IPS-NIHi7 (cell line): ENCODE results near the gene BCS1L.

Experiments
- DNase-seq: peaks from one replicate; pipeline ENCODE4 v3.0.0; 2012; ENCODE audit warnings: mixed read lengths; ENCODE audit errors: extremely low spot score

The BCS1L gene

DNA sequence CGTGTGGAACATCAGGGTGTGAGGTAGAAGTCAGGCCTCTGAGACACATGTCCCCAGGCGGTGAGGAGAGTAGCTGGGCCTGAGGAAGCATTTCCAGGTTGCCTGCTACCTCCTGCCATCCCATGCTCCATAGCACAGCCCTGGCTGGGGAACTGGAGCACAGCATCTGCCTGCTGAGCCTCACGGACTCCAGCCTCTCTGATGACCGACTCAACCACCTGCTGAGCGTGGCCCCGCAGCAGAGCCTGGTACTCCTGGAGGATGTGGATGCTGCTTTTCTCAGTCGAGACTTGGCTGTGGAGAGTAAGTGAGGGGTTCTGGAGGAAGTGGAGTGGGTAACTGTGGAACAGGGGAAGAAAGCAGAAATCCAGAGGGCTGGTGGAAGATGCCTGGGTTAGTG lies 2.9 kb downstream of the BCS1L start:
- DNase-seq = no peak

DNA sequence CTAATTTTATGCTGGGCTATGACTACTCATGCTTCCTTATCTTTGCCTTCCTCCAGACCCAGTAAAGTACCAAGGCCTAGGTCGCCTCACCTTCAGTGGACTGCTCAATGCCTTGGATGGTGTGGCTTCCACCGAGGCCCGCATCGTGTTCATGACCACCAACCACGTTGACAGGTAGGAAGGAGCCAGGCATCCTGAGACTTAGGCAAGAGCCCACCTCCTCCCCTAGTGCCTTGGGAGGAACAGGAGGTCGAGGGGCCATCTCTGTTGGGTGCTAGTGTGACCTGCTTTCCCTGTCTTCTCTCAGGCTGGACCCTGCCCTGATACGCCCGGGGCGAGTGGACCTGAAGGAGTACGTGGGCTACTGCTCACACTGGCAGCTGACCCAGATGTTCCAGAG lies 3.3 kb downstream of the BCS1L start:
- no peak for DNase-seq

DNA sequence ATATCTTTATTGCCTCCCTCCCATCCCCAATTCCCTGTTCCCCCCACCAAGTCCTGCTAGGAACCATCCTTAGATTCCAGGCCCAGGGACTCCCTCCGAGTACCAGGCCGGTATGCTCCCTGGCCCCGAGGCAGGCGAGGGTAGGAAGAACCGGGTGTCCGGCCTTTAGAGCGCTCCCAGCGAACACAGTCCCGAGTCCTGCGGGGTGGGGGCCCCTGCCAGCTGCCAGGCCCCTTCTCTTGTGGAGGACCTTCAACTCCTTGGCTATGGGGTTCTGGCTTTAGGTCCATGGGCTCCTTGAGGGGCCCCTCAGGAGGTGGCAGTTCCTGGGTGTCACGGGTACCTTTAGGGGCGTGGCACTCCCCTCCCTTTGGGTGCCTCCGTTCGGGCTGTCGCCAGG lies 4.4 kb downstream of the BCS1L start:
- no peak for DNase-seq

DNA sequence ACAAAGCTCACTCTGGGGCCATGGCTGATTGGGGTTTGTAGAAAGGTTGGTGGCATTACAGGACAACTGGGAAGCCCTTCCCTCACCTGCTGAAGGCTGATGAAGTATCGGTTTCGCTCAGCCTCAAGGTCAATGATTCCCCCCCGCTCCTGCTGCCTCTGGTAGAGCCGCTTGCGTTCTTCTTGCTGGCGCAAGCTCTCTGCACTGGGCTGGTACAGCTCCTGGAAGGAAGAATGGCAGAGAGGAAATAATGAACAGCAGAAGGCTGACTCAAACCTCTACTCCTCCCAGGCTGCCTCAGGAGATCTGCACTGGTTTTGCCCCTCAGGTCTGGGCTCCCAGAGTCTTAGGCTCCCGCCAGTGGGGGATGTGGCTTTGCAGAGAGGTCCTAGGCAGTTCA lies 5.2 kb downstream of the BCS1L start:
- no peak for DNase-seq

DNA sequence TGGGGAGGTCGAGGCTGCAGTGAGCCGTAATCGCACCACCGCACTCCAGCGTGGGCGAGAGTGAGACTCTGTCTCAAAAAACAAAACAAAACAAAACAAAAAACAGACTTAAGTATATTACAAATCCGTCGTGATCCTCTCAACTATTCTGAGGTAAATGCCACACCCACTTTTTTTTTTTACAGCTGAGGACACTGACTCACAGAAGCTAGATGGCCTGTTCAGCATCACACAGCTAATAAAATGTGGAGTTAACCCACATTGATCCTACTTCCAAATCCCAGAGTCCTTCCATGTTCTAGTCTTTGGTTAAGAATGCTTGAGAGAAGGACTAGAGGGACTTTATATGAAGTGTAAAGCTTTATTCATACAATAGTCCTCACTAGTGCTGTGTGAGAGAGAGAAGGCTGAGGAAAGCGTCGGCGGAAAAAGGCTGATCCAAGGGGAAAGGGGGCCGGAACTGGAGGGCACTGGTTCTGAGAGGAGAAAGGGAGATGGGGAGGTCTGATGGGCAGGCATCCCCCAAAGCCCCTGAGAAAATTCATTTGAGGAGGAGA lies 11.7 kb downstream of the BCS1L start:
- DNase-seq = no peak

DNA sequence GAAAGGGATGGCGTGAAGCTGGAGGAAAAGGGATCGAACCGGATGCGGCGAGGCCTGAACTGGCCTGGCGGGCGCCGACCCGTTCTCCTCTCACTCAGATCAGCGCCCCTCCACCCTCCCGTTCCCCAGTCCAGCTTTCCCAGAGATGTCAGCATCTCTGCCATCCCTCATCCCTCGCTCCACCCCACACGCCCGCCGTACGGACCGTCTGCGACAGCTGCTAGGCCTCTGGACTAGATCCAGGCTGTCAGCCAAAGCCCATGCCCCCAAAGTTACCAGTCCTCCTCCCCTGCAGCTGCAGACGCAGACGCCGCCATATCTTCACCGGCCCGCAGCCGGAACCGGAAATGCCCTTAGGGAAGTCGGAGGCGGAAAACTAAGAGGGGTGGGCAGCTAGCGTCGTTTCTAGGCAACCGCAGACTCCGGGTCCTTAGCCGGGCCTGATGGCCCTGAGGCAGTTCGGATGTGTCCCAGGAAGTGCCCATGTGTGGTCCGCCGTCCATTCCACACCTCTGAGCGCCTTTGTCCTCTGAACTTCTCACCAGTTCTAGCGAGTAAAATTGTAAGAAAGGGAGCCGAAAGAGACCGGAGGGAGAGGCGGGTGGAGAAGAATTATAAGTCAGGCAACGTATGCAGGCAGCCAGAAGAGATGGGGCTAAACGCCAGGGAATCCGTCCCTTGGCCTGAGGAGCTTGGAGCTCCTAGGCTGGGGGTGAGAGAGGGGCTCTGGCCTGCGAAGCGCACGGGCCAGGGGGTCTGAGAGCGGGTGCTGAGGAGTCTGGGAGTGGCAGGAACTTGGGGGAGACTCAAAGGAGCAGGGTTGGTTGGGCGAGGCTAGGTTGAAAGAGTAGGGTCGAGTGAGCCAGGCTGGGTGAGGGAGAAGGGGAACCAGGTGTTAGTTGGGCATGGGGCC lies 12.4 kb downstream of the BCS1L start, which contains the start of the genes RNF25 and STK36:
RNF25 (minus strand) TSS at position 349 of the 913 bp plus-strand sequence; CDS start at position 317, 32 bp downstream.
STK36 (plus strand) TSS at position 433 of the 913 bp plus-strand sequence. CDS start 744 bp downstream, outside the sequence.
- DNase-seq = peak; percentile 97

DNA sequence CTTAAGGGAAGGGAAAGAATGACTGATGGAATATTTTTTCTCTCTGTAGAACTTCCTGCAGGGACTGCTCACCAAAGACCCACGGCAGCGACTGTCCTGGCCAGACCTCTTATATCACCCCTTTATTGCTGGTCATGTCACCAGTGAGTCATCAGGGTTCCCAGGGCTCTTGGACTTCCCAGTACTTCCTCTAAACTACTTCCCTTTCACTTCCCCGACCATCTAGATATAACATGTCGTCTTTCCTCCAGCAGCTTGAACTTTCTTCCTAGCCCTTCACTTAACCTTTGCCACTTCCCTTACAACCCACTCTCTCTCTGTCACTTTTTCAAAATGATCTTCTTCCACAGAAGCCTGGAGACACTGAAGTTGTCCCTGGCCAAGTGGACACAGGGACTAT lies 19.6 kb downstream of the BCS1L start:
- no peak for DNase-seq

DNA sequence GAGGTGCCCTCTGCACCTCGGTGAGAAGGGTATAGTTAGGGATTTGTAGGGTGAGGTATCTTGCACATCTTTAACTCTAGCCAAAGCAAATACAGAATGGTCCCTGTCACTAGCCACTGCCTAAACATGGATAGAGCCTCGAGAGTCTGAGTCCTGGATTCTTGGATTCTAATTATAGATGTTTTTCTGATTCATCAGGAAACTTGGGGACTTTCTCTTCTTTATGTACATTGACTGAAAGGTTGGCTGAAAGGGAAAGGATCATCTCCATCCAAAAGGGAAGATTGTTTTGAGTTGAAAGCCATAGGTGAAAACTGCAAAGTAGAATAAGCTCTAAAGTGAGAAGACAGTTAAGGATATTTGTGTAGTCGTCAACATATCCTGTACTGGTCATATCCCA lies 20.6 kb downstream of the BCS1L start:
- DNase-seq = no peak

DNA sequence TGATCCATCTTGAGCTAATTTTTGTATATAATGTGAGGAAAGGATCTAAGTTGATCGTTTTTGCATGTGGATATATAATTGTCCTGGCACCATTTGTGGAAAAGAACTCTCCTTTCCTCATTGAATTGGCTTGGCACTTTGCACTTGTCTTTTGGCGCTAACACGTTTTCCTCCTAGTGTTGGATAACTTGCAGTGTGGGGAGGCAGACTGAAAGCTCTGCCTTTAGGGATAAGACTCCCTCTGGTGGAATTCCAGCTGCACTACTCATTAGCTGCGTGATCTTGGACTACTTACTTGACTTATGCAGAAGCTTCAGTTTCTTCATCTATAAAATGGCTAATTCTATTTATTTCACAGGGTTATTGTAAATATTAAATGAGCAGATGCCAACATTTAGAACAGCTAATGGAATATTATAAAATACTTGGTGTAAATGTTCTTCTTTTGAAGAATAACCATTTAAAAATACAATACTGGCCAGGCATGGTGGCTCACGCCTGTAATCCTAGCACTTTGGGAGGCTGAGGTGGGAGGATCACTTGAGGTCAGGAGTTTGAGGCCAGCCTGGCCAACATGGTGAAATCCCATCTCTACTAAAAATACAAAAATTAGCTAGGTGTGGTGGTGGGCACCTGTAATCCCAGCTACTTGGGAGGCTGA lies 28.0 kb downstream of the BCS1L start:
- peak; percentile 83 for DNase-seq

DNA sequence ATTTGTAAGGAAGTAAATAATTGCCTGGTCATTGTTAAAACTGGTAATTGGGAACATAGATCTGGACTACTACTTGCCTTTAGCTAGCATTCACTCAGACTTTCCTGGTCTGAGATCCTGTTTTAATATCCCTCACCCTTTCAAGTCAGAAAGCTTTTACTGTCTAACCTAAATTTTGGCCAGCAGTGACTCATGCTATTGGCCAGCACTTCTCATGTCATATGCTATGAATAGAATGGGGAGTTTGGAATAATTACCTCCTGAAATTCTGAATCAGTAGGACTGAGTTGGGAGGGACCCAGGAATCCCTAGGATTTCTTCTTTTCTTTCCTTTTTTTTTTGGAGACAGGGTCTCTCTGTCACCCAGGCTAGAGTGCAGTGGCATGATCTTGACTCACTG lies 31.8 kb downstream of the BCS1L start:
- no peak for DNase-seq

DNA sequence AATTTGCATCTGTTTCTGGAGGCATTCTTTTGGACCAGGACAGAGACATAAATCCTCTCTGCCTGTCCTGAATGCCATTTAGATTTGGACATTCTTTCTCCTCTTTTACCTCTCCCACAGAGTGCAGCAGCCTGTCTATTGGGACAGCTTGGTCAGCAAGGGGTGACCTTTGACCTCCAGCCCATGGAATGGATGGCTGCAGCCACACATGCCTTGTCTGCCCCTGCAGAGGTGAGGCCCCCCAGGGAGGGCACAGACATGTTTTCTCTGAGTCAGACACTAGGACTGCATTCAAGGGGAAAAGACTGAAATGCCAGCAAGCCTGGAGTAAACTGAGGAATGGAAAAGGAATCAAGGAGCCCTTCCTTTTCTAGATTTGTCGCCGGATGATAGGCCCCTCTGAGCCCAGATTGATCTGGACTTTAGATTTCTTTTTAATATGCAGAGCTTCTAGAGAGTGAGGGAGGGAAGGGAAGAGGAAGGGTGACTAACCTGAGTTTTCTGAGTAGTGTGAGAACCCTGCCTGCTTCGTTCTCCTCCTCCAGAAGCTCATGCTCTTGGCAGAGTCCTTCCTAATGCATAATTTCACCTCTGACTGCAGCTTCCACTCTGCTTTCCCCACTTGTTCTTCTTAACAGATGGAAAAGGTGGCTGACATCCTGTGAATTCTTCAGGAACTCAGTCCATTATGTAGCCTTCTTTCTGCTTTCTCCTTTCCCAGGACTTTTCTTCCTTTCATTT lies 35.1 kb downstream of the BCS1L start:
- DNase-seq = no peak

DNA sequence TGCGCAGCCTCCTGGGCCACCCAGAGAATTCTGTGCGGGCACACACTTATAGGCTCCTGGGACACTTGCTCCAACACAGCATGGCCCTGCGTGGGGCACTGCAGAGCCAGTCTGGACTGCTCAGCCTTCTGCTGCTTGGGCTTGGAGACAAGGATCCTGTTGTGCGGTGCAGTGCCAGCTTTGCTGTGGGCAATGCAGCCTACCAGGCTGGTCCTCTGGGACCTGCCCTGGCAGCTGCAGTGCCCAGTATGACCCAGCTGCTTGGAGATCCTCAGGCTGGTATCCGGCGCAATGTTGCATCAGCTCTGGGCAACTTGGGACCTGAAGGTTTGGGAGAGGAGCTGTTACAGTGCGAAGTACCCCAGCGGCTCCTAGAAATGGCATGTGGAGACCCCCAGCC lies 39.4 kb downstream of the BCS1L start:
- DNase-seq = no peak

DNA sequence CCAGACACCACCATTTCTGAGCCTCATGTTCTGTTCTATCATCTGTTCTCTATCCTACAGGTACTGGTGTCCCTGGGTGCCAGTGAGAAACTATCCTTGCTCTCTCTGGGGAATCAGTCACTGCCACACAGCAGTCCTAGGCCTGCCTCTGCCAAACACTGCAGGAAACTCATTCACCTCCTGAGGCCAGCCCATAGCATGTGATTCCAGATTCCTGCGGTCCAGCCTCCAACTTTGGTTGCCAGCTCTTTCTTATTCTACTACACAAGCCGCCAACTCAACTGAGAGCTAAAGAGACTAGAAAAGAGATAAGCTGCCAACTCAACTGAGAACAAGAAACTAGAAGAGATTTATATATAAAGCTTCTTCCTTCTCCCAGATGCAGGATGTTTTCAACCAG lies 42.3 kb downstream of the BCS1L start:
- no peak for DNase-seq

DNA sequence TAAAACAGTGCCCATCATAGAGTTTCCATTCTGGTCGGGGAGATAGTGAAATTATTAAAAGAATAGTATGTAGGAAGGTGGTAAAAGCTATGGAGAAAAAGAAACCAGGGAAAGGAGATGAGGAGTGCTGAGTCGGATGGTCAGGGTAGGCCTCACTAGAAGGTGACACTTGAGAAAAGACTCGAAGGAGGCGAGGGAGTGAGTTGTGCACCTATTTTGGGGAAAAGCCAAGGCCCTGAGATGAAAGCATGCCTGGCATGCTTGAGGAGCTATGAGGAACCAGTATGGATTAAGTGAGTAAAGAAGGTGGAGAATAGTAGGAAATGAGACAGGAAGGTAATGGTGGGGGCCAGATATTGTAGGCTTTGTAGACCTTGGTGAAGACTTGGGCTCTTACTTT lies 43.9 kb downstream of the BCS1L start:
- DNase-seq = no peak

DNA sequence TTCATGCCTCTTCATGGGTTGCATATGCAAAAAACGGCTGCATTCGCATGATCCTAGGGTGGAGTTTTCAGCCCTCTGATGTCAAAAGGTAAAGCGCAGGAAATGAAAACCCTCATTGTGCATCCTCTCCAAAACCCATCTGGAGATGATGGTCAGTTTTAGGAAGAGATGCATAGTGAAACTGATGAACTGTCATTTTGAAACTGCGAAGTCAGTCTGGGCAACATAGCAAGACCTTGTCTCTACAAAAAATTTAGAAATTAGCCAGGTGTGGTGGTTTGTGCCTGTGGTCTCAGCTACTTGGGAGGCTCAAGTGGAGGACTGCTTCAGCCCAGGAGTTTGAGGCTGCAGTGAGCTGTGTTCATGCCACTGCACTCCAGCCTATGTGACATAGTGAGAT lies 48.6 kb downstream of the BCS1L start:
- no peak for DNase-seq

DNA sequence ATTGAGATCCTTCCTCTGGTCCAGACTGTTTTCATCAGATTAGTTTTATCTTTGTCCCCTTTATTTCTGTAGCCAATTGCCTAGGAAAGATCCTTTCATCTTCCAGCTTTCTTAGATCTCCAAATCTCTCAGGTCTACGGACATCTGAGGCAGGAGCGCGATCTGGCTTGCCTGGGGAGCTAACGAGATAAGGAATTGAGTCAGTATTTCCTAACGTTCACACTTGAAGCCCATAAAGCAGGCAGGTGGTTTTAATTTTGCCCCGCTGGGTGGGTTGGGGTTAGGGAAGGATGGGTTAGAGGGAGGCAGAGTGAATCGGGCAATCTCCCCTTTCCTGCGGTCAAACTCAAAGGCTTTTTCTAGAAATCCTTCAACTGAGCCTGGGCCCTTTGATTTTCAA lies 50.4 kb downstream of the BCS1L start:
- DNase-seq = no peak

DNA sequence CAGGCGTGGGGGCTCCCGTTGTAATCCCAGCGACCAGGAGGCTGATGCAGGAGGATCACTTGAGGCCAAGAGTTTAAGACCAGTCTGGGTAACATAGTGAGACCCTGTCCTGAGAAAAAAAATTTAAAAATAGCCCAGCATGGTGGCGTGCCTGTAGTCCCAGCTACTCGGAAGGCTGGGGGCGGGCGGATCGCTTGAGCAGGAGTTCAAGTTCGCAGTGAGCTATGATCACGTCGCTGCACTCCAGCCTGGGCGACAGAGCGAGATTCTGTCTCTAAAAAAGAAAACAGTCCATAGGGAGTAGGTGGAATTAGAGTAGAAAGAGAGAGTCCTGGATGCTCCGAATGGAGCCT lies 50.8 kb downstream of the BCS1L start:
- no peak for DNase-seq

DNA sequence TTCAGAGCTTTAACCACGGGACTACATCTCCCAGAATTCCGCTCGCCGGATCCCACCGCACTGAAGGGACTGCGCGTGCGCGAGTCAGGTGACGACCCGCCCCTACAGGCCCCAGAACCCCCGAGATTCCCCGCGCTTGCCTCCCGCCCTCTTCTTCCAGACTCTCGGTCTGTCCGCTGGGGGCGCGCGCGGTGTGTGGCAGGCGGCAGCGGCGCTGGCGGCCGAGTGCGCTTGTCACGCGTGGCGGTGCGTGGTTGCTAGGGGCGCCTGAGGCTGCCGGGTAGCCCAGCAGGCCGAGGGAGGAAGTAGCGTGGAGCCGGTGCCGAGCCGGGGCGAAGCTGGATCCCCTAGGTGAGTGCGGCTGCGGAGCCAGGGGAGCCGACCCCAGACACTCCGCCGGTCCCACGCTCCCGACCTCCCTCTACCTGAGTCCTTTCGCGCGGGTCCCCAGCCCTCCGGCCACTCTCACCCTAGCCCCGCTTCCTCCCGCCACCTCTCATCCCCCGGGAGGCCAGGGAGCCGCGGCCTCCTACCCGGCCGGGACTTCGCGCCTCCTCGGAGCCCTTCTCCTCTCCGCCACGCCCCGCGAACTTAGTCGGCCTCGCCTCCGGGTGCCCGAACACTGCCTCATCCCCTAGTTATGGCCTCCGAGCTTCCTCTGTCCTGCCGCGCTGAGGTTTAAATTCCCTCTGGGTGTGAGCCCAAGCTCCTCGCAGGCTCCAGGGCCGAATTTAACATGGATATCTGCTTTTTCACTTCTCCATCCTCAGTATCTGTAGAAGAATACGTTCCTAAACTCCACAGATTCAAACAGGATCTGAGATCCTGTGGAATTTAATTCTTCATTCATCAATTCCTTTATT lies 51.4 kb downstream of the BCS1L start, which contains the start of gene TTLL4:
TTLL4 (plus strand) TSS at position 149 of the 863 bp plus-strand sequence. CDS start 26,842 bp downstream, outside the sequence.
- DNase-seq = peak; percentile 100

DNA sequence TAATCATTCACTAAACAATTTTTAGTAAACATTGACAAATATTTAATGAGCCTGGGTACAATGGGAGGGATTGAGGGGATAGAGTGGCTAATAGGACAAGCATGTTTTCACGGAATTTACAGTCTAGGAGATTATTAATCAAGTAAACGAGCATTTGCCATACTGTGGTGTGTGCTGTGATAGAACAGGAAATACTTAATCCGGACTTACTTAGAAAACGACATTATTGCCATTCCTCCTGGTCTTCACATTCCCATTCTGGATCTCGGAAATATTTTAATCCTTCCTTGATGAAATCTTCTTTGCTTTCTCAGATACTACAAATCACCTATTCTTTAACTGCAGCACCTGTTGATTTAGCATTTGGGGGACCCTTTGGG lies 52.1 kb downstream of the BCS1L start:
- no peak for DNase-seq
